ENCODE results near the gene CFAP45.

- TF ChIP-seq, protein P1, sequence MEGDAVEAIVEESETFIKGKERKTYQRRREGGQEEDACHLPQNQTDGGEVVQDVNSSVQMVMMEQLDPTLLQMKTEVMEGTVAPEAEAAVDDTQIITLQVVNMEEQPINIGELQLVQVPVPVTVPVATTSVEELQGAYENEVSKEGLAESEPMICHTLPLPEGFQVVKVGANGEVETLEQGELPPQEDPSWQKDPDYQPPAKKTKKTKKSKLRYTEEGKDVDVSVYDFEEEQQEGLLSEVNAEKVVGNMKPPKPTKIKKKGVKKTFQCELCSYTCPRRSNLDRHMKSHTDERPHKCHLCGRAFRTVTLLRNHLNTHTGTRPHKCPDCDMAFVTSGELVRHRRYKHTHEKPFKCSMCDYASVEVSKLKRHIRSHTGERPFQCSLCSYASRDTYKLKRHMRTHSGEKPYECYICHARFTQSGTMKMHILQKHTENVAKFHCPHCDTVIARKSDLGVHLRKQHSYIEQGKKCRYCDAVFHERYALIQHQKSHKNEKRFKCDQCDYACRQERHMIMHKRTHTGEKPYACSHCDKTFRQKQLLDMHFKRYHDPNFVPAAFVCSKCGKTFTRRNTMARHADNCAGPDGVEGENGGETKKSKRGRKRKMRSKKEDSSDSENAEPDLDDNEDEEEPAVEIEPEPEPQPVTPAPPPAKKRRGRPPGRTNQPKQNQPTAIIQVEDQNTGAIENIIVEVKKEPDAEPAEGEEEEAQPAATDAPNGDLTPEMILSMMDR (IDR thresholded peaks at IDR 0.05): no peak
- no peak for TF ChIP-seq POLR2A (IDR thresholded peaks at IDR 0.05)
Measured at GRCh38 chr1:159829822-159830465, 70.0 kb downstream of the CFAP45 start.
